VCaP (cell line): ENCODE measurements around the gene ROGDI.

Experiments used
- H3K27ac ChIP-seq: fragments of 450-650 bp; 2 replicates; pipeline ENCODE4 v1.5.1; 2017
- TF ChIP-seq, protein P1 (sequence below): fragments of 450-650 bp; conservative IDR thresholded peaks from 2 replicates; pipeline ENCODE4 v1.5.1; 2017; ENCODE audit warnings: mild to moderate bottlenecking, moderate library complexity

The ROGDI gene

GRCh38 chr16:4801962-4802658 lies at the start of gene ROGDI:
Gene ROGDI (minus strand): TSS chr16:4802633. CDS start chr16:4802571, 62 bp downstream.
- H3K27ac ChIP-seq = peak within 1 kb of the TSS; percentile 81
- TF ChIP-seq, protein P1, sequence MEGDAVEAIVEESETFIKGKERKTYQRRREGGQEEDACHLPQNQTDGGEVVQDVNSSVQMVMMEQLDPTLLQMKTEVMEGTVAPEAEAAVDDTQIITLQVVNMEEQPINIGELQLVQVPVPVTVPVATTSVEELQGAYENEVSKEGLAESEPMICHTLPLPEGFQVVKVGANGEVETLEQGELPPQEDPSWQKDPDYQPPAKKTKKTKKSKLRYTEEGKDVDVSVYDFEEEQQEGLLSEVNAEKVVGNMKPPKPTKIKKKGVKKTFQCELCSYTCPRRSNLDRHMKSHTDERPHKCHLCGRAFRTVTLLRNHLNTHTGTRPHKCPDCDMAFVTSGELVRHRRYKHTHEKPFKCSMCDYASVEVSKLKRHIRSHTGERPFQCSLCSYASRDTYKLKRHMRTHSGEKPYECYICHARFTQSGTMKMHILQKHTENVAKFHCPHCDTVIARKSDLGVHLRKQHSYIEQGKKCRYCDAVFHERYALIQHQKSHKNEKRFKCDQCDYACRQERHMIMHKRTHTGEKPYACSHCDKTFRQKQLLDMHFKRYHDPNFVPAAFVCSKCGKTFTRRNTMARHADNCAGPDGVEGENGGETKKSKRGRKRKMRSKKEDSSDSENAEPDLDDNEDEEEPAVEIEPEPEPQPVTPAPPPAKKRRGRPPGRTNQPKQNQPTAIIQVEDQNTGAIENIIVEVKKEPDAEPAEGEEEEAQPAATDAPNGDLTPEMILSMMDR = no peak

DNA sequence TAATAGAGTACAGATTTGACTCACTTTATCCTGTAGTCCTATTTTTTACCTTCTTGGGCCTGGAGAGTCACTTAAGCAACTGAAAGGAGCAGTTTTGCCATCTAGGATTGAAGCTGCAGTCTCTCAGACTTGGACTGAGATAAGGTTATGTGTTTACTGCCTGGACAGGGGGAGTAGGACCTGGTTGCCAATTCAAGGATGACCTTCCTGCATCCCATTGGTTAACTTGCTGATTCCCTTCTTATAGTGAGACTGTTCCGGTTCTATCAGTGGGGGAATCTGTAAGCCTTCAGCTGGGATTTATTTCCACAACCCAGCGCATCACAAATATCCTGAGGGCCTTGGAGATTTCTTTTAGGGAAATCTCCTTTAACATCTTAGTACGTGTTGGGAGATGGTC lies 47.8 kb upstream of the ROGDI start:
- TF ChIP-seq, protein P1 = no peak
- no peak overlapping the region for H3K27ac ChIP-seq

DNA sequence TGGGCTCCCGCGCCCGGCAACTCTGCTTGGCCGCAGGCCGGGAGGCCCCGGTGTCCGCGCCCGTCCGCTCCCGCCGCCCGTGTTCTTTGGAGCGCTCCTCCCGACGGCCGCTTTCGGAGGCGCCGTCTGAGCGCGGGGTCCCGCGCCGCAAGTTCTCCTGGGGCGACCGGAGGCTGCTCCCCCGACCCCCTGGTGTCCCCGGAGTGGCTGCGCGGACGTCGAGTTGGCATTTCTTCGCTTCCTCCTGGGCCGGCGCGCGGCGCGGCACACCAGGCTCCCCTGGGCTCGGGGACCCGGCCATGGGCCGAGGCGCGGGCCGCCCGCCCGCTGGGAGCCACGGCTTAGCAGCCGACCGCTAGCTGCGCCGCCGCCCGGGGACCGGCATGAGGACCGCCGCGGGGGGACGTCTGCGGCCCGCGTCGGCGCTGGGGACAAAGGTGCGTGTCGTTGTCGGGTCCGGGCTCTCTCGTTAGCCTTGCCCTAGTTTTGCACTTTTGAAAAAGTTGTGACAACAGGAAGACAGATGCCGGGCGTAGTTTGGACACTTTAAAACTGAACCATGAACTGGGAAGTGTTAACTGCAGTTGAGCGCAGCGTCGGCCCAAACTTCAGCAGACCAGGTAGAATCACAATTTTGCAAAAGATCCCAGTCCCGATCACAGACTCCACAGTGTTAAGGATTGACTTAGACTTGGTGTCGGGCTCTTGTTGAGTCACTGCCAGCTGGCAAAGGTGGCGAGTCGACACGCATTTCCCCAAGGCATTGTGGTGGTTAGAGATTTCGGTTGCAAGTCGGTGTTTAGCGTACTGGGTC lies 45.5 kb upstream of the ROGDI start:
- H3K27ac ChIP-seq = peak overlapping the region; percentile 86
- TF ChIP-seq, protein P1 = no peak

GRCh38 chr16:4846901-4847773 lies 44.7 kb upstream of the ROGDI start, which contains the start of the genes GLYR1 and UBN1:
Gene GLYR1 (minus strand): TSS chr16:4847288. CDS start chr16:4847265, 23 bp downstream.
Gene UBN1 (plus strand): TSS chr16:4847481. CDS start chr16:4852918, 5,437 bp downstream.
- TF ChIP-seq, protein P1 = no peak
- peak within 1 kb of the TSS; percentile 86 for H3K27ac ChIP-seq

GRCh38 chr16:4846503-4846900 lies 44.1 kb upstream of the ROGDI start:
- TF ChIP-seq, protein P1 = no peak
- peak overlapping the region; percentile 86 for H3K27ac ChIP-seq

GRCh38 chr16:4840984-4841383 lies 38.6 kb upstream of the ROGDI start:
- no peak overlapping the region for H3K27ac ChIP-seq
- TF ChIP-seq, protein P1 = no peak
